GM19099 (cell line): ENCODE measurements around the gene B3GAT2.

Experiments
- POLR2A ChIP-seq: IDR thresholded peaks from 3 replicates; pipeline ENCODE4 v1.6.1; 2011; ENCODE audit warnings: low read depth; ENCODE audit not compliant: insufficient read length; ENCODE audit errors: extremely low read depth

The B3GAT2 gene

GRCh38 chr6:70860045-70860444, 96.8 kb downstream of the B3GAT2 start:
- TF ChIP-seq POLR2A, result no peak

- no peak for TF ChIP-seq POLR2A
Observed at GRCh38 chr6:70857387-70858077, 99.3 kb downstream of the B3GAT2 start.

GRCh38 chr6:70852667-70853246, 104.1 kb downstream of the B3GAT2 start:
- no peak for TF ChIP-seq POLR2A

GRCh38 chr6:70849348-70850069, 107.4 kb downstream of the B3GAT2 start:
- no peak for TF ChIP-seq POLR2A

GRCh38 chr6:70847106-70848084, 109.5 kb downstream of the B3GAT2 start:
- TF ChIP-seq POLR2A, result no peak

- no peak for TF ChIP-seq POLR2A
Observed at GRCh38 chr6:70846207-70846835, 110.5 kb downstream of the B3GAT2 start.

GRCh38 chr6:70844301-70844700, 112.6 kb downstream of the B3GAT2 start:
- TF ChIP-seq POLR2A, result no peak

GRCh38 chr6:70843328-70843918, 113.4 kb downstream of the B3GAT2 start:
- no peak for TF ChIP-seq POLR2A

- TF ChIP-seq POLR2A, result no peak
Observed at GRCh38 chr6:70842541-70842940, 114.3 kb downstream of the B3GAT2 start.

GRCh38 chr6:70841112-70841511, 115.7 kb downstream of the B3GAT2 start:
- no peak for TF ChIP-seq POLR2A

- TF ChIP-seq POLR2A, result no peak
Observed at GRCh38 chr6:70839286-70840266, 117.3 kb downstream of the B3GAT2 start.

GRCh38 chr6:70838907-70839285, 118.0 kb downstream of the B3GAT2 start:
- no peak for TF ChIP-seq POLR2A

GRCh38 chr6:70834520-70834919, 122.3 kb downstream of the B3GAT2 start:
- no peak for TF ChIP-seq POLR2A
